GM23338 (cell line): ENCODE data around the gene CORO7. TPM values are rescaled to one million over a fixed set of nuclear protein-coding genes. Genes with fewer than 3 reads are reported as not detected.
A peak's percentile ranks its signal among the peaks of the same experiment; 100 is the strongest.

Experiments used
- ATAC-seq: fragments of 200-7000 bp; cut with Tn5 transposase; 3 replicates; pipeline ENCODE4 v1.9.1; 2020
- DNase-seq: peaks from one replicate; pipeline ENCODE4 v3.0.0-alpha.2; 2015; ENCODE audit warnings: low spot score
- H2AFZ ChIP-seq: fragments of 200-600 bp; sonication (generic); 2 replicates; pipeline ENCODE4 v1.8.0; 2016; ENCODE audit warnings: antibody characterized with exemption, mild to moderate bottlenecking, moderate library complexity
- H3F3A ChIP-seq: fragments of 200-600 bp; sonication (generic); replicated peaks from 2 replicates; pipeline ENCODE4 v1.8.0; 2017; ENCODE audit warnings: antibody characterized with exemption, mixed run types, low read depth
- H3K27ac ChIP-seq: fragments of 200-600 bp; sonication (generic); 2 replicates; pipeline ENCODE4 v1.6.1; 2016; ENCODE audit warnings: low read depth
- H3K27me3 ChIP-seq: fragments of 200-600 bp; sonication (generic); 2 replicates; pipeline ENCODE4 v1.8.0; 2016; ENCODE audit warnings: mild to moderate bottlenecking, mixed run types, moderate library complexity; ENCODE audit not compliant: insufficient read depth
- H3K36me3 ChIP-seq: fragments of 200-600 bp; sonication (generic); 2 replicates; pipeline ENCODE4 v1.8.0; 2016; ENCODE audit warnings: mild to moderate bottlenecking; ENCODE audit not compliant: insufficient read depth
- H3K4me1 ChIP-seq: fragments of 200-600 bp; sonication (generic); 2 replicates; pipeline ENCODE4 v1.8.0; 2016; ENCODE audit warnings: mild to moderate bottlenecking, moderate library complexity; ENCODE audit not compliant: insufficient read depth
- H3K4me2 ChIP-seq: fragments of 200-600 bp; sonication (generic); 2 replicates; pipeline ENCODE4 v1.7.1; 2017; ENCODE audit warnings: mixed run types
- H3K4me3 ChIP-seq: fragments of 200-600 bp; sonication (generic); 2 replicates; pipeline ENCODE4 v1.6.1; 2016; ENCODE audit warnings: mixed run types
- H3K79me2 ChIP-seq: fragments of 200-600 bp; sonication (generic); replicated peaks from 2 replicates; pipeline ENCODE4 v1.8.0; 2017; ENCODE audit warnings: mild to moderate bottlenecking; ENCODE audit not compliant: insufficient read depth
- H3K9me2 ChIP-seq: fragments of 200-600 bp; sonication (generic); 2 replicates; pipeline ENCODE4 v1.8.0; 2017; ENCODE audit not compliant: insufficient read depth
- H4K20me1 ChIP-seq: fragments of 200-600 bp; sonication (generic); replicated peaks from 2 replicates; pipeline ENCODE4 v1.8.0; 2017; ENCODE audit warnings: mild to moderate bottlenecking; ENCODE audit not compliant: insufficient read depth
- H3K27ac Mint-ChIP-seq: 2 replicates; pipeline ENCODE4 v1.8.0; 2020; ENCODE audit warnings: inconsistent platforms, mild to moderate bottlenecking, moderate library complexity, mixed read lengths
- H3K27me3 Mint-ChIP-seq: 3 replicates; pipeline ENCODE4 v1.8.0; 2022; ENCODE audit warnings: low read depth, mild to moderate bottlenecking, moderate library complexity, mixed read lengths, inconsistent platforms; ENCODE audit not compliant: insufficient read depth, poor library complexity
- H3K36me3 Mint-ChIP-seq: 3 replicates; pipeline ENCODE4 v1.8.0; 2021; ENCODE audit warnings: low read depth, mild to moderate bottlenecking, inconsistent platforms, moderate library complexity, mixed read lengths
- H3K4me1 Mint-ChIP-seq: 3 replicates; pipeline ENCODE4 v1.8.0; 2020; ENCODE audit warnings: mild to moderate bottlenecking, inconsistent platforms, mixed read lengths
- H3K4me3 Mint-ChIP-seq: 3 replicates; pipeline ENCODE4 v1.8.0; 2021; ENCODE audit warnings: moderate library complexity, mild to moderate bottlenecking, inconsistent platforms, mixed read lengths
- H3K9me3 Mint-ChIP-seq: 3 replicates; pipeline ENCODE4 v1.8.0; 2020; ENCODE audit warnings: moderate library complexity, mild to moderate bottlenecking, inconsistent platforms, mixed read lengths
- EZH2phosphoT487 ChIP-seq: fragments of 200-600 bp; sonication (generic); IDR thresholded peaks from one replicate; pipeline ENCODE4 v1.8.1; 2018; ENCODE audit warnings: antibody characterized with exemption; ENCODE audit not compliant: unreplicated experiment
- JUNB ChIP-seq: IDR thresholded peaks from one replicate; pipeline ENCODE4 v1.6.1; 2016; ENCODE audit warnings: antibody characterized with exemption; ENCODE audit not compliant: unreplicated experiment
- POLR2AphosphoS5 ChIP-seq: IDR thresholded peaks from 2 replicates; pipeline ENCODE4 v1.6.1; 2016; ENCODE audit warnings: antibody characterized with exemption, low read depth
- REST ChIP-seq: IDR thresholded peaks from one replicate; pipeline ENCODE4 v1.6.1; 2018; ENCODE audit warnings: antibody characterized with exemption; ENCODE audit not compliant: unreplicated experiment
- polyA plus RNA-seq: library from polyadenylated mRNA; unstranded; fragments of >200 nt; fragmentation: Nextera tagmentation; extraction: Ambion mirVana; gene quantifications from 2 replicates; pipeline ENCODE4 v1.2.1, GENCODE V29; 2016
- total RNA-seq: library from RNA; depleted of rRNA; stranded (reverse); fragments of >200 nt; shearing (Covaris generic); gene quantifications from 2 replicates; pipeline ENCODE4 v1.2.3, GENCODE V29; 2014
- TF ChIP-seq, protein P1 (sequence below): fragments of 250-450 bp; sonication (Bioruptor Pico); IDR thresholded peaks from 2 replicates; pipeline ENCODE4 v1.5.0; 2020; ENCODE audit warnings: mild to moderate bottlenecking, moderate library complexity

Gene CORO7
- total and polyA plus RNA-seq, 2 experiments from 2014 or later: 14.2 to 46.4 TPM

- Histone ChIP-seq H3K27me3 (peaks cover 3% of the 10 kb centered on the region; the same call in 1 of the 2 replicates), H4K20me1 (no peaks in the 10 kb centered on the region; the same call in 1 of the 2 replicates), H3K4me3 (no peak overlapping the region), H3K4me2 (no peak overlapping the region), H3K9me2 (no peaks in the 10 kb centered on the region), H3K36me3 (no peaks in the 10 kb centered on the region), H3K27ac (0 out of 2 replicates have a peak overlapping the region, but pooled peaks have one; percentile 69), H3K4me1 (peaks cover 57% of the 10 kb centered on the region), H2AFZ (no peak overlapping the region), H3K79me2 (peaks cover 15% of the 10 kb centered on the region), H3F3A (peaks cover 14% of the 10 kb centered on the region; the same call in 1 of the 2 replicates)
- ATAC-seq: no peak
- no peaks in the 10 kb centered on the region for H3K9me3 Mint-ChIP-seq
- peaks cover 3% of the 10 kb centered on the region; the same call in 2 of the 3 replicates for H3K36me3 Mint-ChIP-seq
- H3K27me3 Mint-ChIP-seq: peaks cover 24% of the 10 kb centered on the region
- no peak overlapping the region for H3K4me3 Mint-ChIP-seq
- peaks cover 60% of the 10 kb centered on the region for H3K4me1 Mint-ChIP-seq
- no peak for DNase-seq
- H3K27ac Mint-ChIP-seq: peak overlapping the region; percentile 93; the same call in 1 of the 2 replicates
- no peak for TF ChIP-seq JUNB
- TF ChIP-seq, protein P1, sequence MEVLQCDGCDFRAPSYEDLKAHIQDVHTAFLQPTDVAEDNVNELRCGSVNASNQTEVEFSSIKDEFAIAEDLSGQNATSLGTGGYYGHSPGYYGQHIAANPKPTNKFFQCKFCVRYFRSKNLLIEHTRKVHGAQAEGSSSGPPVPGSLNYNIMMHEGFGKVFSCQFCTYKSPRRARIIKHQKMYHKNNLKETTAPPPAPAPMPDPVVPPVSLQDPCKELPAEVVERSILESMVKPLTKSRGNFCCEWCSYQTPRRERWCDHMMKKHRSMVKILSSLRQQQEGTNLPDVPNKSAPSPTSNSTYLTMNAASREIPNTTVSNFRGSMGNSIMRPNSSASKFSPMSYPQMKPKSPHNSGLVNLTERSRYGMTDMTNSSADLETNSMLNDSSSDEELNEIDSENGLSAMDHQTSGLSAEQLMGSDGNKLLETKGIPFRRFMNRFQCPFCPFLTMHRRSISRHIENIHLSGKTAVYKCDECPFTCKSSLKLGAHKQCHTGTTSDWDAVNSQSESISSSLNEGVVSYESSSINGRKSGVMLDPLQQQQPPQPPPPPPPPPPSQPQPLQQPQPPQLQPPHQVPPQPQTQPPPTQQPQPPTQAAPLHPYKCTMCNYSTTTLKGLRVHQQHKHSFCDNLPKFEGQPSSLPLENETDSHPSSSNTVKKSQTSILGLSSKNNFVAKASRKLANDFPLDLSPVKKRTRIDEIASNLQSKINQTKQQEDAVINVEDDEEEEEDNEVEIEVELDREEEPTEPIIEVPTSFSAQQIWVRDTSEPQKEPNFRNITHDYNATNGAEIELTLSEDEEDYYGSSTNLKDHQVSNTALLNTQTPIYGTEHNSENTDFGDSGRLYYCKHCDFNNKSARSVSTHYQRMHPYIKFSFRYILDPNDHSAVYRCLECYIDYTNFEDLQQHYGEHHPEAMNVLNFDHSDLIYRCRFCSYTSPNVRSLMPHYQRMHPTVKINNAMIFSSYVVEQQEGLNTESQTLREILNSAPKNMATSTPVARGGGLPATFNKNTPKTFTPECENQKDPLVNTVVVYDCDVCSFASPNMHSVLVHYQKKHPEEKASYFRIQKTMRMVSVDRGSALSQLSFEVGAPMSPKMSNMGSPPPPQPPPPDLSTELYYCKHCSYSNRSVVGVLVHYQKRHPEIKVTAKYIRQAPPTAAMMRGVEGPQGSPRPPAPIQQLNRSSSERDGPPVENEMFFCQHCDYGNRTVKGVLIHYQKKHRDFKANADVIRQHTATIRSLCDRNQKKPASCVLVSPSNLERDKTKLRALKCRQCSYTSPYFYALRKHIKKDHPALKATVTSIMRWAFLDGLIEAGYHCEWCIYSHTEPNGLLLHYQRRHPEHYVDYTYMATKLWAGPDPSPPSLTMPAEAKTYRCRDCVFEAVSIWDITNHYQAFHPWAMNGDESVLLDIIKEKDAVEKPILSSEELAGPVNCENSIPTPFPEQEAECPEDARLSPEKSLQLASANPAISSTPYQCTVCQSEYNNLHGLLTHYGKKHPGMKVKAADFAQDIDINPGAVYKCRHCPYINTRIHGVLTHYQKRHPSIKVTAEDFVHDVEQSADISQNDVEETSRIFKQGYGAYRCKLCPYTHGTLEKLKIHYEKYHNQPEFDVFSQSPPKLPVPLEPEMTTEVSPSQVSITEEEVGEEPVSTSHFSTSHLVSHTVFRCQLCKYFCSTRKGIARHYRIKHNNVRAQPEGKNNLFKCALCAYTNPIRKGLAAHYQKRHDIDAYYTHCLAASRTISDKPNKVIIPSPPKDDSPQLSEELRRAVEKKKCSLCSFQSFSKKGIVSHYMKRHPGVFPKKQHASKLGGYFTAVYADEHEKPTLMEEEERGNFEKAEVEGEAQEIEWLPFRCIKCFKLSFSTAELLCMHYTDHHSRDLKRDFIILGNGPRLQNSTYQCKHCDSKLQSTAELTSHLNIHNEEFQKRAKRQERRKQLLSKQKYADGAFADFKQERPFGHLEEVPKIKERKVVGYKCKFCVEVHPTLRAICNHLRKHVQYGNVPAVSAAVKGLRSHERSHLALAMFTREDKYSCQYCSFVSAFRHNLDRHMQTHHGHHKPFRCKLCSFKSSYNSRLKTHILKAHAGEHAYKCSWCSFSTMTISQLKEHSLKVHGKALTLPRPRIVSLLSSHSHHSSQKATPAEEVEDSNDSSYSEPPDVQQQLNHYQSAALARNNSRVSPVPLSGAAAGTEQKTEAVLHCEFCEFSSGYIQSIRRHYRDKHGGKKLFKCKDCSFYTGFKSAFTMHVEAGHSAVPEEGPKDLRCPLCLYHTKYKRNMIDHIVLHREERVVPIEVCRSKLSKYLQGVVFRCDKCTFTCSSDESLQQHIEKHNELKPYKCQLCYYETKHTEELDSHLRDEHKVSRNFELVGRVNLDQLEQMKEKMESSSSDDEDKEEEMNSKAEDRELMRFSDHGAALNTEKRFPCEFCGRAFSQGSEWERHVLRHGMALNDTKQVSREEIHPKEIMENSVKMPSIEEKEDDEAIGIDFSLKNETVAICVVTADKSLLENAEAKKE (CRISPR knock-in tag): no peak
- no peak for TF ChIP-seq REST
- no peak for TF ChIP-seq EZH2phosphoT487
- TF ChIP-seq POLR2AphosphoS5: no peak
Observed at GRCh38 chr16:4376126-4376892, 40.1 kb downstream of the CORO7 start.
